ENCODE measurements around the gene PREX1. TPM values are rescaled to one million over a fixed set of nuclear protein-coding genes. Genes with fewer than 3 reads are reported as not detected.

The PREX1 gene
- total and polyA plus RNA-seq, 2 of the 4 experiments (the other 2 are of a cell fraction): 0.67 to 0.72 TPM

GRCh38 chr20:48649868-48650267, 177.9 kb downstream of the PREX1 start:
- no peak overlapping the region for H3K18ac ChIP-seq (ENCODE audit: low read depth, low read length)
- H3K9me3 ChIP-seq (ENCODE audit: control insufficient read depth, insufficient read depth, low read length): no peaks in the 10 kb centered on the region
- H3K4me2 ChIP-seq (ENCODE audit: low read depth, low read length): no peak overlapping the region
- H4K8ac ChIP-seq (ENCODE audit: low read depth in 2 of 2, low read length in 2 of 2): no peak overlapping the region
- no peak overlapping the region for H3K56ac ChIP-seq (ENCODE audit: extremely low read depth, insufficient read depth, low read length)
- TF ChIP-seq BHLHE40 (IDR thresholded peaks at IDR 0.05; ENCODE audit: low read depth, low read length): no peak
- no peak for TF ChIP-seq SMC3 (IDR thresholded peaks at IDR 0.05; ENCODE audit: low read depth, low read length)
- TF ChIP-seq POLR2A (IDR thresholded peaks at IDR 0.05; ENCODE audit: low read depth, low read length): no peak
- in situ Hi-C loops (cut with MboI; ENCODE audit: low sequenced_read_pairs) (no loop called here), intact Hi-C loops (cut with micrococcal nuclease) (loop anchor here (10.0 kb wide), 1 partner anchor 175 kb away; the partner anchor contains the start of gene PREX1), dilution Hi-C loops (cut with HindIII; ENCODE audit: low sequenced_read_pairs, unreplicated experiment) (no loop called here)
- H3K27ac ChIP-seq (ENCODE audit: insufficient read depth, low read length): no peak overlapping the region
- no TSS peak for BruUV-seq (replicated peaks)
- H2BK15ac ChIP-seq (ENCODE audit: low read depth, low read length): no peak overlapping the region
- no peak overlapping the region for H2BK5ac ChIP-seq (ENCODE audit: low read depth, low read length, poor library complexity, severe bottlenecking)
- CTCF ChIA-PET: no interaction called here
- no CpG with 5 or more reads among the region's 9 CpGs for WGBS, 2 experiments (ENCODE audit: extremely low coverage in 2 of 2, insufficient read length in 1 of 2)
- H3K14ac ChIP-seq (replicated peaks; ENCODE audit: low read depth, low read length): no peak overlapping the region
- H2BK120ac ChIP-seq (ENCODE audit: low read depth, low read length): no peak overlapping the region
- H3K27me3 ChIP-seq (ENCODE audit: control insufficient read depth, insufficient read depth, low read length): peaks cover 2% of the 10 kb centered on the region; the same call in 1 of the 2 replicates
- H4K5ac ChIP-seq (ENCODE audit: low read depth, low read length): no peak overlapping the region
- no peaks in the 10 kb centered on the region for H4K20me1 ChIP-seq (ENCODE audit: insufficient read depth, low read length)
- H3K4me1 ChIP-seq (ENCODE audit: control insufficient read depth, insufficient read depth, low read length): no peaks in the 10 kb centered on the region; the same call in 1 of the 2 replicates
- no peak overlapping the region for H3K4ac ChIP-seq (ENCODE audit: low read depth, low read length)
- no peak overlapping the region for H2AK5ac ChIP-seq (ENCODE audit: low read depth, low read length)
- no peak overlapping the region for H3K4me3 ChIP-seq (ENCODE audit: insufficient read depth, low read depth, low read length)
- no peak overlapping the region for H3K9ac ChIP-seq (ENCODE audit: low read depth, low read length)
- ATAC-seq (ENCODE audit: low read depth): no peak
- no peak for DNase-seq
- H3K9me1 ChIP-seq (ENCODE audit: insufficient read depth, low read length): no peaks in the 10 kb centered on the region; the same call in 1 of the 2 replicates
- H3K79me1 ChIP-seq (ENCODE audit: low read depth in 1 of 2, low read length in 2 of 2): no peaks in the 10 kb centered on the region
- H3K36me3 ChIP-seq (ENCODE audit: control insufficient read depth, insufficient read depth, low read length): no peaks in the 10 kb centered on the region
- POLR2A ChIA-PET (ENCODE audit: unreplicated experiment): no interaction called here
- no peak overlapping the region for H2AFZ ChIP-seq (replicated peaks; ENCODE audit: low read length, poor library complexity)
- H4K91ac ChIP-seq (ENCODE audit: insufficient read depth, low read depth, low read length): no peak overlapping the region
- no peak overlapping the region for H2AK9ac ChIP-seq (replicated peaks; ENCODE audit: low read depth, low read length, poor library complexity)
- H3K23ac ChIP-seq (ENCODE audit: low read depth, low read length): no peak overlapping the region
- H2BK20ac ChIP-seq (ENCODE audit: low read depth, low read length): no peak overlapping the region
